Osteocyte (in vitro differentiated cells): ENCODE data around the gene SLC35A5. TPM values are rescaled to one million over a fixed set of nuclear protein-coding genes. Genes with fewer than 3 reads are reported as not detected.

Experiments
- DNase-seq: peaks from one replicate; pipeline ENCODE4 v3.0.0; 2021; ENCODE audit warnings: mixed read lengths; ENCODE audit not compliant: unreplicated experiment; ENCODE audit errors: extremely low spot score
- H3K27ac Mint-ChIP-seq: one replicate; pipeline ENCODE4 v1.8.0; 2021; ENCODE audit warnings: mild to moderate bottlenecking, mixed read lengths; ENCODE audit not compliant: unreplicated experiment
- H3K27me3 Mint-ChIP-seq: one replicate; pipeline ENCODE4 v1.8.0; 2021; ENCODE audit warnings: mixed read lengths; ENCODE audit not compliant: unreplicated experiment
- H3K36me3 Mint-ChIP-seq: one replicate; pipeline ENCODE4 v1.8.0; 2021; ENCODE audit warnings: mixed read lengths; ENCODE audit not compliant: unreplicated experiment
- H3K4me1 Mint-ChIP-seq: one replicate; pipeline ENCODE4 v1.8.0; 2021; ENCODE audit warnings: mixed read lengths; ENCODE audit not compliant: unreplicated experiment
- H3K4me3 Mint-ChIP-seq: one replicate; pipeline ENCODE4 v1.8.0; 2021; ENCODE audit warnings: mild to moderate bottlenecking, moderate library complexity, mixed read lengths; ENCODE audit not compliant: unreplicated experiment
- H3K9me3 Mint-ChIP-seq: one replicate; pipeline ENCODE4 v1.8.0; 2021; ENCODE audit warnings: mixed read lengths; ENCODE audit not compliant: unreplicated experiment
- CTCF ChIP-seq: fragments of 200-600 bp; sonication (generic); IDR thresholded peaks from 2 replicates; pipeline ENCODE4 v1.5.0; 2021; ENCODE audit warnings: antibody characterized with exemption, mild to moderate bottlenecking, moderate library complexity
- total RNA-seq: library from RNA; stranded (reverse); gene quantifications from 2 replicates; pipeline ENCODE4 v1.2.1, GENCODE V29; 2021

The SLC35A5 gene
- total RNA-seq, 1 donor from 2014 or later: 51.6 TPM

DNA sequence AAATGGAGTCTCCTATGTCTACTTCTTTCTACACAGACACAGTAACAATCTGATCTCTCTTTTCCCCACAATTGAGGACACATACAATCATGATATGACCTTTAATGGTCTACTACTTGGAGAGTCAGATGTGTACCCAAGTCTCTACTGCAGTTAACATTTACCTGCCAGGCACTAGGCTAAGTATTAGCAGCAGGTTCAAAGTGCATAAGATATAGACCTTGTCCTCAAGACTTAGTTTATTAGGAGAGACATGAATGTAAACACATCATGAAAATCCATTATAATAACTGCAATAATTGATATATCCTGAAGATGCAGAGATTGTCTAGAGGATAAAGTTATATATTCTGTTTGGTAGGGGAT is 3.1 kb downstream of the SLC35A5 start:
- no peak for TF ChIP-seq CTCF
- no peak for DNase-seq
- Mint-ChIP-seq H3K27me3 (no peaks in the 10 kb centered on the region), H3K4me3 (no peak overlapping the region), H3K4me1 (peaks cover 22% of the 10 kb centered on the region), H3K27ac (no peak overlapping the region), H3K9me3 (no peaks in the 10 kb centered on the region), H3K36me3 (peaks cover 24% of the 10 kb centered on the region)

DNA sequence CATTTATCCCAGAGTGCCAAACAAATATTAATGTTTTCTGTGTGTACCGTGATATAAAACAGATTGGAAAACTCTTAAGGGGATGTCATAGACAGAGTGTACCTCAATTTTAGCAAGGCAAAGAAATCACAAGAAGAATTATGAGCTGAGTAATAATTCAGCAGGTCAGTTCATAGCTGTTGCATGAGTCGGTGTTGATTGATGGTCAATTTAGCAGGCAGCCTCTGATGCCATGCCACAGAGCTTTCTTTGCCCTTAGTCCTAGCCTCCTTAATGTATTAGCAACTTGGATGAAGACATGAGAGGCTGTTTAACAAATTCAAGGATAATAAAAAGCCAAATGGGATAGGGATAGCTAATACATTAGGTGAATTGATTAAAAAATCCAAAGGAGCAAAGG is 6.8 kb downstream of the SLC35A5 start:
- Mint-ChIP-seq H3K4me3 (no peak overlapping the region), H3K4me1 (peaks cover 3% of the 10 kb centered on the region), H3K27me3 (no peaks in the 10 kb centered on the region), H3K36me3 (peaks cover 50% of the 10 kb centered on the region), H3K27ac (no peak overlapping the region), H3K9me3 (no peaks in the 10 kb centered on the region)
- no peak for TF ChIP-seq CTCF
- no peak for DNase-seq

- Mint-ChIP-seq H3K4me3 (no peak overlapping the region), H3K27ac (no peak overlapping the region), H3K27me3 (no peaks in the 10 kb centered on the region), H3K4me1 (peaks cover 2% of the 10 kb centered on the region), H3K36me3 (peaks cover 52% of the 10 kb centered on the region), H3K9me3 (no peaks in the 10 kb centered on the region)
- no peak for DNase-seq
- TF ChIP-seq CTCF: no peak
Measured at GRCh38 chr3:112569265-112569664, 7.4 kb downstream of the SLC35A5 start.

DNA sequence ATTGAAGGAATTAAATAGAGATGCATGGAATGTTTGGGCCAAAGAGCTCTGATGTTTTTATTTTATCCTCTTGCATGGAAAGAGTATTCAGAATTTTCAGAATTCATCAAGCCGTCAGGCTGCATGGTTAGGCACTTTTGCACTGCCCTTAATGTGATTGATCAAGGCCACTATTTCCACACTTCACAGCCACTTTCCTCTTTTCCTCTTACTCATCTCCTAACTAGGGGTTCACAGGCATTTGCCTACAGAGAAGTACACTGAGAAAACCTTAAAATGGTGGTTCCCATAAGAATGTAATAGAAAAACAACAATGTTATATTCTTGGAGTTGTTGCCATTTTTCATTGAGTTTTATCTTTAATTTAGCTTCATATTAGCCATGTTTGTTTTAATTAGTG is 10.9 kb downstream of the SLC35A5 start:
- H3K27ac Mint-ChIP-seq: no peak overlapping the region
- H3K9me3 Mint-ChIP-seq: no peaks in the 10 kb centered on the region
- peaks cover 41% of the 10 kb centered on the region for H3K36me3 Mint-ChIP-seq
- no peak for TF ChIP-seq CTCF
- no peaks in the 10 kb centered on the region for H3K27me3 Mint-ChIP-seq
- peaks cover 2% of the 10 kb centered on the region for H3K4me1 Mint-ChIP-seq
- no peak for DNase-seq
- H3K4me3 Mint-ChIP-seq: no peak overlapping the region

DNA sequence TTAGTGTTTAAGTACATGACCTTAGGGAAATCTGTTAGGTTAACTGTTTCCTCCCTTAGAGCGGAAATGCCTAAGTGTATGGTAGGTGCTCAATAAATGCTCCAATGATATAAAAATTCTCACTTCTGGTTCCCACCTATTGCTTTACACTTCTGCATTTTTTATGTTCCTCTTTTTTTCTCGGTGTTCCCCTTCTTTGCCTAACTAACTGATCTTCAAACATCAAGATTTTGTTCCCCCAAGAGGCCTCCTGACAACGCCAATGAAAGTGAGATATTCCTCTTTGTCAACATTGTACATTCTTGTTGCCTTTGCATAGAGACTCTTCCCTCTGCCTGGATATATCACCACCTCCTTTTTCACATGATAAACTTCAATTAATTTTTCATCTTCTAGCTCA is 17.4 kb downstream of the SLC35A5 start:
- Mint-ChIP-seq H3K36me3 (peaks cover 30% of the 10 kb centered on the region), H3K27ac (no peak overlapping the region), H3K9me3 (no peaks in the 10 kb centered on the region), H3K27me3 (no peaks in the 10 kb centered on the region), H3K4me1 (peaks cover 2% of the 10 kb centered on the region), H3K4me3 (no peak overlapping the region)
- DNase-seq: no peak
- no peak for TF ChIP-seq CTCF
